OCI-LY1 (cell line): ENCODE results near the gene SCLY.

Experiments used
- EZH2 ChIP-seq: fragments of 200-600 bp; sonication (generic), shearing (Covaris generic); IDR thresholded peaks from 2 replicates; pipeline ENCODE4 v1.8.0; 2017; ENCODE audit warnings: borderline replicate concordance, mixed run types, mild to moderate bottlenecking, antibody characterized with exemption, low read length, moderate library complexity, mixed read lengths
- TF ChIP-seq, protein P1 (sequence below): fragments of 200-600 bp; sonication (generic), shearing (Covaris generic); IDR thresholded peaks from 2 replicates; pipeline ENCODE4 v1.5.1; 2017; ENCODE audit warnings: mild to moderate bottlenecking, antibody characterized with exemption, low read length, moderate library complexity, mixed read lengths

DNA sequence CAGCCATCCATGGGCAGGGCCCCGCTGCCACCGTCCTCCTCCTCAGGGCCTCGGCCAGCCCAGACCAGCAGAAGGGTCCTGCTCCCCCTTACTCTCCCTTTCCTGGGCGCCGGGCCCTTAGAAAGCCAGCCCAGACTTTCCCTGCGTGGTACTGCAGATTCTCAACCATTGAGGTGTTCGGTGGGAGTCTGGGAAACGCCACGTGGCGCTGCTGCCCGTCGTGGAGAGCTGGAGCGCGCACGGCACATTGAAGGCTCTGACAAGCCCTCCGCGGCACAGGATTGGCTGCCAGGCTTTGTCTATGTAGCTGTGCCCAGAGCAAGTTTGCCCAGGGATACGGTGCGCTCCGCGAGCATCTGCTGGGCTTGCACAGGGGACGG lies 67.2 kb downstream of the SCLY start:
- TF ChIP-seq, protein P1, sequence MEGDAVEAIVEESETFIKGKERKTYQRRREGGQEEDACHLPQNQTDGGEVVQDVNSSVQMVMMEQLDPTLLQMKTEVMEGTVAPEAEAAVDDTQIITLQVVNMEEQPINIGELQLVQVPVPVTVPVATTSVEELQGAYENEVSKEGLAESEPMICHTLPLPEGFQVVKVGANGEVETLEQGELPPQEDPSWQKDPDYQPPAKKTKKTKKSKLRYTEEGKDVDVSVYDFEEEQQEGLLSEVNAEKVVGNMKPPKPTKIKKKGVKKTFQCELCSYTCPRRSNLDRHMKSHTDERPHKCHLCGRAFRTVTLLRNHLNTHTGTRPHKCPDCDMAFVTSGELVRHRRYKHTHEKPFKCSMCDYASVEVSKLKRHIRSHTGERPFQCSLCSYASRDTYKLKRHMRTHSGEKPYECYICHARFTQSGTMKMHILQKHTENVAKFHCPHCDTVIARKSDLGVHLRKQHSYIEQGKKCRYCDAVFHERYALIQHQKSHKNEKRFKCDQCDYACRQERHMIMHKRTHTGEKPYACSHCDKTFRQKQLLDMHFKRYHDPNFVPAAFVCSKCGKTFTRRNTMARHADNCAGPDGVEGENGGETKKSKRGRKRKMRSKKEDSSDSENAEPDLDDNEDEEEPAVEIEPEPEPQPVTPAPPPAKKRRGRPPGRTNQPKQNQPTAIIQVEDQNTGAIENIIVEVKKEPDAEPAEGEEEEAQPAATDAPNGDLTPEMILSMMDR: no peak
- TF ChIP-seq EZH2: no peak
